Ovary (tissue), 9 donors: ENCODE measurements around the gene COX15. TPM values are rescaled to one million over a fixed set of nuclear protein-coding genes. Genes with fewer than 3 reads are reported as not detected.

ENCODE experiments used
- DNase-seq, 5 donors: peaks; one replicate each; pipeline ENCODE4 v3.0.0-alpha.2; 2019 to 2020
- H3K27ac ChIP-seq, 2 donors: fragments of 200-600 bp; one replicate each; pipeline versions ENCODE4 v1.5.1 to v1.8.0; 2019 to 2022
- H3K27me3 ChIP-seq: fragments of 200-600 bp; one replicate; pipeline ENCODE4 v1.8.0; 2022
- H3K36me3 ChIP-seq: fragments of 200-600 bp; sonication (generic); one replicate; pipeline ENCODE4 v1.5.1; 2019
- H3K4me1 ChIP-seq: one replicate; pipeline ENCODE4 v1.8.1; 2013; ENCODE audit warnings: mild to moderate bottlenecking, moderate library complexity; ENCODE audit not compliant: insufficient read depth
- H3K4me3 ChIP-seq: fragments of 200-600 bp; sonication (generic); one replicate; pipeline ENCODE4 v1.5.1; 2017
- H3K9me3 ChIP-seq, 2 donors: fragments of 200-600 bp in 1 of 2; sonication (generic) in 1 of 2; one replicate each; pipeline versions ENCODE4 v1.5.1 to v1.8.1; 2013 to 2019; ENCODE audit warnings: mild to moderate bottlenecking in 1 of 2, moderate library complexity in 1 of 2
- CTCF ChIP-seq, 3 donors: fragments of 450-650 bp in 2 of 3; fragments of 200-600 bp in 1 of 3; IDR thresholded peaks; one replicate each; pipeline versions ENCODE4 v1.5.1 to v1.8.0; 2016 to 2022; ENCODE audit warnings: antibody characterized with exemption in 3 of 3, mild to moderate bottlenecking in 1 of 3
- EP300 ChIP-seq: sonication (generic); formaldehyde crosslinking; IDR thresholded peaks from one replicate; pipeline ENCODE4 v1.6.1; 2017; ENCODE audit warnings: antibody characterized with exemption
- POLR2A ChIP-seq: fragments of 450-650 bp; IDR thresholded peaks from one replicate; pipeline ENCODE4 v1.6.1; 2017; ENCODE audit warnings: antibody characterized with exemption, mild to moderate bottlenecking, moderate library complexity
- WGBS, 3 donors: extraction: QIAGEN DNeasy Blood & Tissue Kit in 1 of 3; methylation state at CpG; one replicate each; pipeline versions ENCODE4 v1.1.5 to v1.1.7; 2013 to 2017; 5-methylcytosine and 5-hydroxymethylcytosine counted together
- intact Hi-C, 4 donors: fragments of 100-400 bp; cut with DNase I; formaldehyde crosslinking; loops; one replicate each; pipeline versions ENCODE4 v1.11.0 to v1.15.1; 2022 to 2023
- polyA plus RNA-seq, 2 donors: library from polyadenylated mRNA; stranded (reverse); fragments of 200-250 nt in 1 of 2; fragments of 350-450 nt in 1 of 2; fragmentation: Illumina TruSeq in 1 of 2; extraction: RNeasy Lipid Tissue Mini Kit (QIAGEN cat#74804) in 1 of 2; gene quantifications; one replicate each; pipeline ENCODE4 v1.2.3, GENCODE V29; 2013 to 2014
- total RNA-seq, 7 donors: library from RNA; depleted of rRNA in 2 of 7; stranded (reverse); fragments of >200 nt in 2 of 7; fragmentation: NEBNext Ultra II Directional in 3 of 7; extraction: Animal tissue kit (Norgen Biotek cat#: 25700) in 3 of 7; gene quantifications; one replicate each; pipeline versions ENCODE4 v1.1.0 to v1.2.4, GENCODE V29; 2016 to 2023
- donor health status: DM: no; HTN: no; CAD: no; lungs with moderate emphysema.
- donor health status: DM: no; HTN: no; CAD: no.
- donor health status: Bipolar disorder and iron deficiency.
- donor health status: DM: yes; HTN: yes; CAD: no.
- donor health status: DM: no; HTN: no; CAD: no.
- donor health status: DM: yes; HTN: yes; CAD: no.

Gene COX15
- total and polyA plus RNA-seq, 9 donors, result 19.1 to 40.6 (median 36.5) TPM

GRCh38 chr10:99700649-99701048 lies 31.3 kb downstream of the COX15 start:
- Histone ChIP-seq H3K4me3 (no peak overlapping the region), H3K27me3 (no peaks in the 10 kb centered on the region), H3K9me3 (no peaks in the 10 kb centered on the region), H3K4me1 (no peaks in the 10 kb centered on the region), H3K27ac (no peak overlapping the region), H3K36me3 (no peaks in the 10 kb centered on the region)
- WGBS, 3 donors, result 89 to 94% (median 92%) methylated on average over 4 of the region's 4 CpGs
- intact Hi-C loops, result no loop called here
- no peak for TF ChIP-seq CTCF (IDR thresholded peaks at IDR 0.05)
- TF ChIP-seq EP300, result no peak
- TF ChIP-seq POLR2A, result no peak
- DNase-seq, result no peak

- Histone ChIP-seq H3K9me3 (no peaks in the 10 kb centered on the region), H3K27ac (no peak overlapping the region), H3K27me3 (no peaks in the 10 kb centered on the region), H3K4me3 (no peak overlapping the region), H3K4me1 (no peaks in the 10 kb centered on the region), H3K36me3 (no peaks in the 10 kb centered on the region)
- TF ChIP-seq CTCF (IDR thresholded peaks at IDR 0.05) (no peak), EP300 (no peak), POLR2A (no peak)
- intact Hi-C loops, result no loop called here
- DNase-seq, result no peak
- WGBS, 3 donors, result 87 to 91% (median 90%) methylated on average over 8 of the region's 8 CpGs
These were observed 33.3 kb downstream of the COX15 start for GRCh38 chr10:99698504-99699080.

- intact Hi-C loops, result no loop called here
- WGBS, 3 donors, result 84 to 86% (median 85%) methylated on average over 6 of the region's 6 CpGs
- no peaks in the 10 kb centered on the region for H3K27me3 ChIP-seq
- H3K36me3 ChIP-seq, result no peaks in the 10 kb centered on the region
- TF ChIP-seq EP300 (no peak), POLR2A (no peak), CTCF (IDR thresholded peaks at IDR 0.05) (no peak)
- H3K27ac ChIP-seq, result no peak overlapping the region
- no peak overlapping the region for H3K4me3 ChIP-seq
- DNase-seq, result no peak
- no peaks in the 10 kb centered on the region for H3K9me3 ChIP-seq
- H3K4me1 ChIP-seq, result no peaks in the 10 kb centered on the region
These were observed 36.2 kb downstream of the COX15 start for GRCh38 chr10:99695761-99696160.

- no peak for TF ChIP-seq EP300
- TF ChIP-seq CTCF (IDR thresholded peaks at IDR 0.05), result no peak
- no peak for TF ChIP-seq POLR2A
These were observed 37.9 kb downstream of the COX15 start for GRCh38 chr10:99693933-99694583.

More at GRCh38 chr10:99693933-99694583, 37.9 kb downstream of the COX15 start:
- Histone ChIP-seq H3K27ac (no peak overlapping the region), H3K9me3 (no peaks in the 10 kb centered on the region), H3K36me3 (no peaks in the 10 kb centered on the region), H3K27me3 (no peaks in the 10 kb centered on the region), H3K4me3 (no peak overlapping the region), H3K4me1 (no peaks in the 10 kb centered on the region)
- intact Hi-C loops, result no loop called here
- 81 to 86% (median 83%) methylated on average over 3 of the region's 3 CpGs for WGBS, 3 donors
- no peak for DNase-seq
